Activated B cell treated with CpG ODN at 0.5 μM for 24 hours (primary cell): ENCODE results near the gene EDIL3. TPM values are rescaled to one million over a fixed set of nuclear protein-coding genes. Genes with fewer than 3 reads are reported as not detected.
"Not testable (repeated sequence)": the region's sequence is repeated elsewhere in the genome, so short reads cannot be mapped to it uniquely, and the experiment has no call there.

Source experiments
- ATAC-seq: fragments of 200-7000 bp; cut with Tn5 transposase; one replicate; pipeline ENCODE4 v1.10.0; 2021; ENCODE audit warnings: low read depth, mild to moderate bottlenecking, moderate library complexity
- CTCF ChIA-PET: fragments of 350-600 bp; sonication (Branson Sonifier 250); formaldehyde crosslinking; loops from one replicate; lab custom pipeline; 2021; ENCODE audit warnings: antibody characterized with exemption; lab: Charles Lee
- POLR2A ChIA-PET: fragments of 350-600 bp; sonication (Branson Sonifier 250); formaldehyde crosslinking; loops from one replicate; lab custom pipeline; 2021; ENCODE audit warnings: antibody characterized with exemption; lab: Charles Lee
- DNase-seq: peaks from one replicate; pipeline ENCODE4 v3.0.0; 2022
- H3K27ac Mint-ChIP-seq: one replicate; pipeline ENCODE4 v1.8.0; 2020; ENCODE audit warnings: mixed read lengths
- H3K27me3 Mint-ChIP-seq: one replicate; pipeline ENCODE4 v1.8.0; 2021; ENCODE audit warnings: mixed read lengths
- H3K36me3 Mint-ChIP-seq: one replicate; pipeline ENCODE4 v1.8.0; 2021; ENCODE audit warnings: low read depth, mixed read lengths
- H3K4me1 Mint-ChIP-seq: one replicate; pipeline ENCODE4 v1.8.0; 2021; ENCODE audit warnings: mixed read lengths
- H3K4me3 Mint-ChIP-seq: one replicate; pipeline ENCODE4 v1.8.0; 2020; ENCODE audit warnings: mild to moderate bottlenecking, mixed read lengths
- H3K9me3 Mint-ChIP-seq: one replicate; pipeline ENCODE4 v1.8.0; 2020; ENCODE audit warnings: mixed read lengths
- CTCF ChIP-seq: fragments of 200-600 bp; IDR thresholded peaks from one replicate; pipeline ENCODE4 v1.8.0; 2022; ENCODE audit warnings: antibody characterized with exemption, mild to moderate bottlenecking
- intact Hi-C: fragments of 100-400 bp; cut with micrococcal nuclease; formaldehyde crosslinking; loops from one replicate; pipeline ENCODE4 v1.15.1; 2024
- total RNA-seq: library from RNA; stranded (reverse); gene quantifications from 2 replicates; pipeline ENCODE4 v1.2.3, GENCODE V29; 2022

EDIL3 gene
- total RNA-seq, 1 donor from 2014 or later: not detected

GRCh38 chr5:84301535-84301934 lies 83.1 kb downstream of the EDIL3 start:
- H3K4me3 Mint-ChIP-seq: no peak overlapping the region
- ATAC-seq (no peak), DNase-seq (no peak)
- CTCF ChIA-PET: no interaction called here
- H3K9me3 Mint-ChIP-seq: no peaks in the 10 kb centered on the region
- POLR2A ChIA-PET: no interaction called here
- H3K27me3 Mint-ChIP-seq: no peaks in the 10 kb centered on the region
- H3K36me3 Mint-ChIP-seq: no peaks in the 10 kb centered on the region
- H3K27ac Mint-ChIP-seq: no peak overlapping the region
- no peaks in the 10 kb centered on the region for H3K4me1 Mint-ChIP-seq
- TF ChIP-seq CTCF: no peak
- intact Hi-C loops: no loop called here

- Mint-ChIP-seq H3K27me3 (no peaks in the 10 kb centered on the region), H3K9me3 (no peaks in the 10 kb centered on the region), H3K27ac (no peak overlapping the region), H3K4me1 (no peaks in the 10 kb centered on the region), H3K4me3 (no peak overlapping the region), H3K36me3 (no peaks in the 10 kb centered on the region)
- ATAC-seq: no peak
- no peak for TF ChIP-seq CTCF
- no peak for DNase-seq
- intact Hi-C loops: no loop called here
- CTCF ChIA-PET: no interaction called here
- POLR2A ChIA-PET: no interaction called here
Measured at GRCh38 chr5:84299959-84300358, 84.7 kb downstream of the EDIL3 start.

GRCh38 chr5:84298628-84299027 lies 86.1 kb downstream of the EDIL3 start:
- no peak for DNase-seq
- Mint-ChIP-seq H3K36me3 (no peaks in the 10 kb centered on the region), H3K9me3 (no peaks in the 10 kb centered on the region), H3K4me1 (no peaks in the 10 kb centered on the region), H3K27ac (no peak overlapping the region), H3K27me3 (no peaks in the 10 kb centered on the region), H3K4me3 (no peak overlapping the region)
- ChIA-PET POLR2A (no interaction called here), CTCF (no interaction called here)
- ATAC-seq: no peak
- intact Hi-C loops: no loop called here
- TF ChIP-seq CTCF: no peak

GRCh38 chr5:84297641-84298040 lies 87.0 kb downstream of the EDIL3 start:
- H3K27me3 Mint-ChIP-seq, CTCF ChIA-PET, POLR2A ChIA-PET: not testable (repeated sequence)

GRCh38 chr5:84292788-84293653 lies 91.7 kb downstream of the EDIL3 start:
- H3K36me3 Mint-ChIP-seq: no peaks in the 10 kb centered on the region
- intact Hi-C loops: no loop called here
- ChIA-PET CTCF (no interaction called here), POLR2A (no interaction called here)
- H3K27ac Mint-ChIP-seq: no peak overlapping the region
- no peak for ATAC-seq
- no peaks in the 10 kb centered on the region for H3K4me1 Mint-ChIP-seq
- no peak for DNase-seq
- no peak for TF ChIP-seq CTCF
- no peaks in the 10 kb centered on the region for H3K9me3 Mint-ChIP-seq
- H3K4me3 Mint-ChIP-seq: no peak overlapping the region
- H3K27me3 Mint-ChIP-seq: no peaks in the 10 kb centered on the region

More at GRCh38 chr5:84297641-84298040, 87.0 kb downstream of the EDIL3 start:
- H3K4me3 Mint-ChIP-seq, DNase-seq, H3K27ac Mint-ChIP-seq, intact Hi-C loops, H3K4me1 Mint-ChIP-seq, ATAC-seq, H3K36me3 Mint-ChIP-seq, H3K9me3 Mint-ChIP-seq: not testable (repeated sequence)
